HPDE6-E6E7 (cell line): Measurements from ENCODE around the gene PRKAR1A.
"Not testable (repeated sequence)": the region's sequence is repeated elsewhere in the genome, so short reads cannot be mapped to it uniquely, and the experiment has no call there.

Source experiments
- DNase-seq: peaks from one replicate; pipeline ENCODE4 v3.0.0; 2011; ENCODE audit warnings: missing footprints; ENCODE audit errors: extremely low spot score

Gene PRKAR1A

GRCh38 chr17:68512247-68512959 lies at the start of gene PRKAR1A:
TSS of gene PRKAR1A (plus strand) at chr17:68512430. CDS start at chr17:68515400, 2,970 bp downstream.
- DNase-seq = peak; percentile 94

GRCh38 chr17:68463211-68464019 lies 48.8 kb upstream of the PRKAR1A start:
- DNase-seq = no peak

DNA sequence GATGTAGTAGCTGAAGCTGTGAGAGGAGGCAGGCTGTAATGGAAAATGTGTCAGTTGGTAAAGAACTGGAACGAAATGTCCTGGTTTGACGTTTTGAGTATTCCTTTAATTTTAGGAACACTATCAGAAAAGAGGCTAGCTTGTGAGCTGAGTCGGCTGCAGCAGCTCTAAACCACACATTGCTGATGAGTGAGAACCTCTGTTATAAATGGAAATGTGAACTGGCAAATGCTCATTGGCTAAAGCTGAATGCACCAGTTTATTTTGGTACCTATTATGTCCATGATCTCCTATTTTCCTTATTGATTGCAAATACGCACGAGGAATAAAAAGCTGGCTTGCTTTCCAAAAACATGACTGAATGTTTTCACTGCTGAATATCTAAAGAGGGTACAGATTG lies 43.9 kb upstream of the PRKAR1A start:
- no peak for DNase-seq

DNA sequence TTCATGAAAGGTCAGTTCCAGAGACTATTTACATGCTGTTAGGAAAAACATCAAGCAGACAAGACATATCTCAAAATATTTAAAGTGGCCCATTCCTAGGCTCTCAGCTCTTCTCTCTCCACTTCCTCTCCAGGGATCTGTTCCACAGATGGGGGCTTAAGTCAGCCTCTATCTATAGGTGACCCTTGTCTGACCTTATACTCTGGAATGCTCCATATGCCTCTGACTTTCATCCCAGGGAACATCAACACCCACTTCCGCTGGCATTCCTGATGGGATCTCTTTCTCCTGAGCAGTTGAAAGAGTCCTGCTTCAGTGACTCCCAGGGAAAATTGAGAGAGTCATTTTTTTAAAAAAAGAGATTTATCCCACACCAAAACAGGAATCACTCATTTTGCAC lies 43.4 kb upstream of the PRKAR1A start:
- no peak for DNase-seq

GRCh38 chr17:68470961-68471360 lies 41.3 kb upstream of the PRKAR1A start:
- DNase-seq = no peak

GRCh38 chr17:68480885-68481284 lies 31.3 kb upstream of the PRKAR1A start:
- DNase-seq = no peak

DNA sequence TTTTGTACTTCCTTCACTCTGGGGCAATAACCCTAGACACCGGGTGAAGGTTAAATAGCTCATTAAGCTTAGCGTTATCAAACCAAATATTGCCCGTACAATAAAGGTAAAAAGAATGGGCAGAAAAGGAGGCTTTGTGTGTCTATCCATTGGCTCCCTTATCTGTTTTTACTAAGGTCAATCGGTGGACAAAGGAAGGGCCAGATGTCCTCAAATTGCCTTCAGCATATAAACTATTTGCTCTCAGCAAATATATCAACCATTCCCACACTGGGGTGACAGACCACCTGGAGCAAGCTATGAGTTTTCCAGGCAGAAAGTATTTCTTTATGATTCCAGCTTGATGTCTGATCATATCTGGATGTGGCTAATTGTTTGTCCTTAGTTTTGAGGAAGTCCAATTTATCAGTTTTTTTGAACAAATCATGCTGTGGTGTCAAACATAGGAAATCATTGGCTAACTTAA lies 29.6 kb upstream of the PRKAR1A start:
- no peak for DNase-seq

GRCh38 chr17:68484458-68484857 lies 27.8 kb upstream of the PRKAR1A start:
- DNase-seq = no peak

- DNase-seq = no peak
These were observed 22.3 kb upstream of the PRKAR1A start for GRCh38 chr17:68489919-68490318.

DNA sequence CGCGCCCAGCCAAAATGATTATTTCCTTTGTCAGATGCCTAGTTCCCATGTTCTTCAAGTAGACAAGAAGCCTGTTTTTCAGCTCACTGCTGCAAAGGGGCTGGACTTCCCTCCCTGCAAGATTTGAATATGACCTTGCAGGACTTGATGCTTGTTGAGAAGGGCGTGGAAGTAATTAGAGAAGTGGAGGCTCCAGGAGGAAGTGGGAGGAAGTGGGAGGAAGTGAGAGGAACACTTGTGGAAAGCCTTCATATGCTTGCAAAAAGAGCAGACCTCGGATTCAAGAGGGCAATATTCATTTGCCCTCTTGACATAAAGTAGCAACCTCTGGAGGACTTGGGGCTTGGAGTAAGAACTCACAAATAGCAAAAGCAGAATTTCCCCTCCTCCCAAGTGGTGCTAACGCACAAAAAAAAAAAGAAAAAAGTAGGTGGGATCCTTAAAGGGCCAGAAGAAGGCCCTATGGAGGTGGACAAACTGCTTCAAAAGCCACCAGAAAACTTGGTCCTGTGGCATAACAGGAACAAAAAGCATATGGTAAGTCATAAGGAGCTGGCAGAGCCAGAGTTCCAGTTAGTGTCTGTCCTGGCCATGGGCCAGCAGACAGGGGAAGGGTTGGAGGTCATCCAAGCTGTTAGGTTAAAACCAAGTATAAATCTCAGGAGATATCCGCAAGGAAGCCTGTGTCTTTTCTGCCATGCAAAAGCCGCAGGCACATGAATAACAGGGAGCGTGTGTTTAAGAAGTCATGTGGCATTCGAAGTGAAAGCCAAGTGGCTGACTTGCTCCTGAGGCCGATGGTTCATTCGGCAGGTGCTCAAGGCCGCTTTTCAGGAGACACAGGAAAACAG lies 20.6 kb upstream of the PRKAR1A start:
- DNase-seq = no peak

DNA sequence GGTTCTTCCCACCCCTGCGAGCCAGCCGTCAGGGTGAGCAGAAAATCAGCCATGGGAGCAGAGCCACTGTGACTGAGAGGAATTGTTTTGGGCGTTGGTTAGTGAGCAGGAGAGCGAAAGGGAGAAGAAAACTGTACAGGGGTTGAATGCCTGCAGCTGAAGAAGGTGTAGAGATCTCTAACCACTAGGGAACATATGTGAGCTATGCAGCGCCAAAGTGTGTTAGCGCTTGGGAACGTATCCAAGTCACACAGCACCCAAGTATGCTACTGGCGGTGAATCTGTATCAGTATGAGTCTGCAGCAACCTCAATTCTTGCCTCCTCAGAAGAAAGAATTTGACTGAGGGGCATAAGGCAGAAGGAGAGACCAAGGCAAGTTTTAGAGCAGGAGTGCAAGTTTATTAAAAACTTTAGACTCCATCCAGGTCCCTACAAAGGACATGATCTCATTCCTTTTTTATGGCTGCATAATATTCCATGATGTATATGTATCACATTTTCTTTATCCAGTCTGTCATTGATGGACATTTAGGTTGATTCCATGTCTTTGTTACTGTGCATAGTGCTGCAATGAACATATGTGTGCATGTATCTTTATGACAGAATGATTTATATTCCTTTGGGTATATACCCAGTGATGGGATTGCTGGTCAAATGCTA lies 19.7 kb upstream of the PRKAR1A start:
- DNase-seq = not testable (repeated sequence)

GRCh38 chr17:68495081-68495480 lies 17.1 kb upstream of the PRKAR1A start:
- DNase-seq = no peak

DNA sequence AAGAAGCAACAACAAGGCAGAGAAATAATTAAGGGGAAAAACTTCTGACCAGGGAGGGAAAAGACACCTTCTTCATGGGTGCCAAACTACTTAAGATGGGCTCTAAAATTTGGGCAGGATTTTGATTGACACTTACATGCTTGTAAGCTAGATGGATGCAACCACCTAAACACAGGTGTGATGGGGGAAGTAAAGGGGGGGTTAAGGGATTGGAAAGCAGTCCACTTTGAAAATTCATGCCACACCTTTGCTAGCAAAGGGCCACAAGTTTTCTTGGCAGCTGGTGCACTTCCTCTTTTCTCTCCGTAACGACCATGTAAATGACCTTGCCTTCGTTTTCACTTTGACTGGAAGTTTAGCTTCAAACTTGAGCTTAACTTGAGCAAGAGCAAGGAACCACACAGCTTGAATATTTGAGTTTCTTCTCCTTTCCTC lies 14.3 kb upstream of the PRKAR1A start:
- DNase-seq = no peak

- DNase-seq = no peak
These were observed 13.5 kb upstream of the PRKAR1A start for GRCh38 chr17:68498479-68499326.

DNA sequence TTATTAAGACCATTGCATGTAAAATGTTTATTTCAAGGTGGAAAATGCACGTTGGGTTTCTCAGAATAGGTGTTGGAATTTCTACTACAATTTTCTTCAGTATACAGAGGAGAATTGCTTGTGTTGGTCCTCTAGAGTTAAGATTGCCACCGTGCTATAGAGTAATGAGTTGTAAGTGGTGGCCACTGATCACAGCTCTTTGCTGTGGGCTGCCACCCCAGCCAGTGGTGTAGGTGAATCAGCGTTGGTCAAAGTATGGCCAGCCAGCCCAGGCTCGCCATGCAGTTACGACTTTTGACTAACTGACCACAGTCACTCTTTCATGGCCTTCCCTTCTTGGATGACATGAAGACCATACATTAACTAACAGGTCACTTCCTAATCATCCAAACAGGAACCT lies 12.6 kb upstream of the PRKAR1A start:
- DNase-seq = no peak

DNA sequence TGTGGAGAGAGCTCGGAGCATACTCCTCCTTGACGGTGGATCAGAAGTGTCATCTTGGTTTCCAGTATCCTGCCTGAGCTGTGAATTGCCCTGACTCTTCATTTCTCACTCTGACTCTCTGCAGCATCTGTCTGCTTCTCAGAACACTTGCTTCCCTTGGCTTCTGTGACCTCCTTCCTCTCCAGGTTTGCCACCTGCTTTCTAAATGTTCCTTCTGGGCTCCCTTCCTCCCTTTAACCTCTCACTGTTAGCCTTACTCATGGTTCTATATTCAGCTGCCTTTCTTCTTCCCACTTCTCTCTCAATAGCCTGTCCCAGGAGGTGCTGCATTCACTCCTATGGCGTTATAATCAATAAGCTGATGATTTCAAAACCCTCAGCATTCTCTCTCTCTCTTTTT lies 11.2 kb upstream of the PRKAR1A start:
- no peak for DNase-seq

GRCh38 chr17:68505951-68506350 lies 6.3 kb upstream of the PRKAR1A start:
- no peak for DNase-seq

- no peak for DNase-seq
These were observed 4.7 kb upstream of the PRKAR1A start for GRCh38 chr17:68507576-68507975.

GRCh38 chr17:68509141-68510057 lies 2.8 kb upstream of the PRKAR1A start:
- no peak for DNase-seq
